HG03159 (cell line): Measurements from ENCODE around the gene ZNHIT6.
"Not testable (repeated sequence)": the region's sequence is repeated elsewhere in the genome, so short reads cannot be mapped to it uniquely, and the experiment has no call there.

ENCODE experiments used
- ATAC-seq: cut with Tn5 transposase; IDR thresholded peaks from one replicate; pipeline ENCODE4 v1.9.1; 2021; ENCODE audit warnings: mild to moderate bottlenecking, moderate library complexity; ENCODE audit not compliant: unreplicated experiment

ZNHIT6 gene, protein sequence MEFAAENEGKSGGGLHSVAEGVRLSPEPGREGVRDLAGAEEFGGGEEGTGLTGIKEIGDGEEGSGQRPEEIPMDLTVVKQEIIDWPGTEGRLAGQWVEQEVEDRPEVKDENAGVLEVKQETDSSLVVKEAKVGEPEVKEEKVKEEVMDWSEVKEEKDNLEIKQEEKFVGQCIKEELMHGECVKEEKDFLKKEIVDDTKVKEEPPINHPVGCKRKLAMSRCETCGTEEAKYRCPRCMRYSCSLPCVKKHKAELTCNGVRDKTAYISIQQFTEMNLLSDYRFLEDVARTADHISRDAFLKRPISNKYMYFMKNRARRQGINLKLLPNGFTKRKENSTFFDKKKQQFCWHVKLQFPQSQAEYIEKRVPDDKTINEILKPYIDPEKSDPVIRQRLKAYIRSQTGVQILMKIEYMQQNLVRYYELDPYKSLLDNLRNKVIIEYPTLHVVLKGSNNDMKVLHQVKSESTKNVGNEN

DNA sequence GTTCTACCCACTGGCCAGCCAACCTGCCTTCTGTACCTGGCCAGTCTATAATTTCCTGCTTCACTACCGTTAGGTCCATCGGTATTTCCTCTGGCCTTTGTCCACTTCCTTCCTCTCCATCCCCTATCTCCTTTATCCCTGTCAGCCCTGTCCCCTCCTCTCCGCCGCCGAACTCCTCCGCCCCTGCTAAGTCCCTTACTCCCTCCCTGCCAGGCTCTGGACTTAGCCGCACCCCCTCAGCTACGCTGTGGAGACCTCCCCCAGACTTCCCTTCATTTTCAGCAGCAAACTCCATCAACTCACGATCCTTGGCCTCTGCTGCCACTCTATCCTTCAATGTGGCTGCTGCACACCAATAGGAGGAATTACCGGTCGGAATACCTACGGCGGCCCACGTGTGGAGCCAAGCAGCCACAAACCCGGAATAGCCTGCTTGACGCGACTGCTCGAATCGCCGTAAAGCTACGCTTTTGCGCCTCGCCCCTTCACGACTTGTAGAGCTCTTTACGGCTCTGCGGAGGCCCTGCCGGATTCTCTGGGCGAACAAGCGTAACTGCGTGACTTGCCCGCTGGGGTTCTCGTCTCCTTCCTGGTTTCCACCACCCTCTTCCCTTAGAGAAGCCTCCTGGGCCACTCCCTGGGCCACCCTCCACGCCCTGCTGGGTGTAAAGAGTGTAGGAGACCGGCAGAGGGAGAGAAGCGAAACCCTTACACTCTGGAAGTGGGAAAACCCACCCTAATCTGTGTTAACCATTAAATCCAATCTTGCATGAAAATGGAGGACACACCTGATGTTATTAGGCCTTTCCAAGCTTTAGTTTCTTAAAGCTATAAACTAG is at the start of gene ZNHIT6:
ZNHIT6 (minus strand) TSS at position 444 of the 839 bp plus-strand sequence; CDS start at position 295, 149 bp downstream.
- ATAC-seq: peak; percentile 87

DNA sequence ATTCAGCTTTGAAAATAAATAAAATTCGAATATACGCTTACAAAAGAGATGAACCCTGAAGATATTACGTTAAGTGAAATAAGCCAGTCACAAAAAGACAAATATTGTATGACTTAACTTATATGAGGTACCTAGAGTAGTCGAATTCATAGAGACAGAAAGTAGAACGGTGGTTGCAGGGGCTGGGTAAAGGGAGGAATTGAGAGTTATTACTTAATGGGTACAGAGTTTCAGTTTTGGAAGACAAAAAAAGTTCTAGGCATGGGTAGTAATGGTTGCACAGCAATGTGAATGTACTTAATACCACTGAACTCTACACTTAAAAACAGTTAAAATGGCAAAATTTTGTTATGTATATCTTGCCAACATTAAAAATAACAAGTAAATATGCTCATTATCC is 48.6 kb upstream of the ZNHIT6 start:
- ATAC-seq: no peak

DNA sequence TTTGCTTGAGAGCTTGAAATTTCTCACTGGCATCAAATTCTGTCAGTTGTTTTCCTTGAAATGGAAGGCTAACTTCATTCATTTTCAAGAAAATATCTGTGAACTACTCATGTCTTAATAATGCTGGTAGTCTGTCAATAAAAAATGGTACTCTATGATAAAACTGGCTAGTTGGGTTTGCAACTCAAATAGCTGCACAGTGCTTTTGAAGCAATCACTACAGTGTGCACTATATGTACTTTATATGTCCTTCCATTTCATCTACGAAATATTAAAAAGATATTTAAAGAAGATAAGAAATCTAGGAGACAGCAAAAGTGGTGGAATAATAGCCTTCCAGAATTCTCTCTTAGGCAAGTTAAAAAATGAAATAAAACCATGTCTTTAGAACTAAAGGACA is 39.9 kb upstream of the ZNHIT6 start:
- no peak for ATAC-seq

DNA sequence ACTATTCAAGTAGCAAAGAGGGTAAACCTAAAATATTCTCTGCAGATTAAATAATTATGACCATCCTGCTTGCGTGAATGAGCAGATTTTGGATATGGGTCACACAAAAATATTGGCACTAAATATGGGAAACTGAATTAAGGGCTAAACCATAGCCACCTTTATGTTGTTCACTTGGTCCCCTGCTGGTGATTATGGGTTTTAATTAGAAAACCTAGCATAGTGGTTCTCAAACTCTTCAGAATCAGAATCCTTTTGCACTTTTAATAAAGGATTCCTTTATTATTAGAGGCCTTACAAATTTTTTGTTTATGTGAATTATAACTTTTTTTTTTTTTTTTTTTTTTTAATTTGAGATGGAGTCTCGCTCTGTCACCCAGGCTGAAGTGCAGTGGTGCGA is 38.5 kb upstream of the ZNHIT6 start:
- ATAC-seq: no peak

DNA sequence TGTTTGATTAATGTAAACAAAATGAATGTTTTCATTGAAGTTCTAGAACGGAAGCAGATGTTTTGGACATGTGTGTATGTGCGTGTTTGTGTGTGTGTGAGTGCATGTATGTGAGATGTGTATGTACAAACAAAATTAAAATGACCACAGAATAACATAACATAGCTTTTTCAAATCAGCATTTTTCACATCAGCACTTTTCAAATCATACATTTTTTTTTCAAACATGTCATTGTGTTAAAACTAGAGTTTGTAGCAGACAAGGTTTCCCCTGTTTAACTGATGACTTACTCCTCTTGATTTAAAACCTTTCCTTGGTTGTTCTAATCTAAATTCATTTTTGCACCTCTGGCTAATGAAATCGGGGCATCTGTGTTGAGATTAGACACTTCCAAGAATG is 35.6 kb upstream of the ZNHIT6 start:
- ATAC-seq: no peak

DNA sequence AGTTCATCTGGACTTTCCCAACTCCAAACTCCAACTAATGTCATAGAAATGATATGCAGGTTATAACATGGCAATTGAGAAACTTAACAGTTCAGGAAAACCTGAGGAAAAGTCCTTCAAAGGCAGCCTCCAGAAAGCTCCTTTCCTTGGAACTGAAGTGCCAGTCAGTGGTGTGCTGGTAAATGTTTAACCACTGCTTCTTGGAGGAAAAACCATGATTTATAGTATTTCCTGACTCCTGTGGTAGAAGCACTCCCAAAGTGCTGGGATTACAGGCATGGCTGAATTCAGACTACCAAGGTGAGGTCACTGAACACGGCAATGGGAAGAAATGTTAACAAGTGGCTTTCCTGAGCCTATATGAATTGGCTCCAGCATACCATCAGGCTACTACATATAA is 26.7 kb upstream of the ZNHIT6 start:
- ATAC-seq: no peak

DNA sequence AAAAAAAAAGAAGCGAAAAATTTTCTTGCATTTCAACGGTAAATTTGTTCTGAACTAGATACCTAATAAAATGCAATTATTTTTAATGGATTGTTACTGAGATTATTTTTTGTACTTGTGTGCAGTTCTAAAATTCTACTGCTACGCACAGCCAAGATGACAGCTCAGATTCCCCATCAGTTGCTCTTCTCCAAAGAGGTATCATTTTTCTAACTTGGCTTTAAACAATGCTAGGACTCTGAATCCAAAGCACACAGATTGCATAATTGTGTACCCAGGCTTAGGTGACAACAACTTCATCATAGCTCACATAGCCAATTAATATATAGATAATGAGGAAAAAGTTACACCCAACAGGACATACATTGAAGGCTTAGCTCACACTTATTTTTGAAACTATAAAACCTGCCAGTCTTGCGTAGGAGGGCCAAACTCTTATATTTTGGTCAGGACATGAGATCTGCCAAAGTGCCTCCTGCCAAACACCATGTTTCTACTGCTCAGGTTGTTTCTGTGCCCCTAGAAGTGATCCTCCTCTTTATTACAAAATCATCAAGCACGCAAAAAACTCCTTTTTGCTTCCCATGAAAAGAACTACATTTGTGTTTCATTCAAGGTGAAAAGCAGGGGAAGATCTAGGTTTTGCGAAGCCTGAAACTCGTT is 10.6 kb upstream of the ZNHIT6 start:
- ATAC-seq: no peak

DNA sequence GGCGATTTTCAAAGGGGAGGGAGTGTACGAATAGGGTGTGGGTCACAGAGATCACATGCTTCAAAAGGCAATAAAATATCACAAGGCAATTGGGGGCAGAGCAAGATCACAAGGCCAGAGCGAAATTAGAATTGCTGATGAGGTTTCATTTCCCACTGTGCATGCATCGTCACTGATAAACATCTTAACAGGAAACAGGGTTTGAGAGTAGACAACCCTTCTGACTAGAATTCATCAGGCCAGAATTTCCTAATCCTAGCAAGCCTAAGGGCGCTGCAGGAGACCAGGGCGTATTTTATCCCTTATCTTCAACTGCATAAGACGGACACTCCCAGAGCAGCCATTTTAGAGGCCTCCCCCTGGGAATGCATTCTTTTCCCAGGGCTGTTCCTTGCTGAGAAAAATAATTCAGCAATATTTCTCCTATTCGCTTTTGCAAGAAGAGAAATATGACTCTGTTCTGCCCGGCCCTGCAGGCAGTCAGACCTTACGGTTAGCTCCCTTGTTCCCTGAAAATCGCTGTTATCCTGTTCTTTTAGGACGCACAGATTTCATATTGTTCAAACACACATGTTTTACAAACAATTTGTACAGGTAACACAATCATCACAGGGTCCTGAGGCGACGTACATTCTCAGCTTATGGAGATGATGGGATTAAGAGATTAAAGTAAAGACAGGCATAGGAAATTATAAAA is 6.3 kb upstream of the ZNHIT6 start:
- not testable (repeated sequence) for ATAC-seq

DNA sequence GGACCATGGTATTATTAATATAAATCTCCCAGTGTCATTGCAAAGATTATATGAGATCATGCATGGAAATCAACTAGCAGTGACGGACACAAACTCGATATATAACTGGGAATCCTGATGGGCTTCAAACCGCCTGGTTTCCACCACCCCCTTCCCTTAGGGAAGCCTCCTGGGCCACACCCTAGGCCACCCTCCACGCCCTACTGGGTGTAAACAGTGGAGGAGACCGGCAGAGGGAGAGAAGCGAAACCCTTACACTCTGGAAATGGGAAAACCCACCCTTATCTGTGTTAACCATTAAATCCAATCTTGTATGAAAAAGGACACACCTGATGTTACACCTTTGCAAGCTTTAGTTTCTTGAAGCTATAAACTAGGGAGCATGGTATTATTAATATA is 595 bp upstream of the ZNHIT6 start:
- ATAC-seq: no peak

DNA sequence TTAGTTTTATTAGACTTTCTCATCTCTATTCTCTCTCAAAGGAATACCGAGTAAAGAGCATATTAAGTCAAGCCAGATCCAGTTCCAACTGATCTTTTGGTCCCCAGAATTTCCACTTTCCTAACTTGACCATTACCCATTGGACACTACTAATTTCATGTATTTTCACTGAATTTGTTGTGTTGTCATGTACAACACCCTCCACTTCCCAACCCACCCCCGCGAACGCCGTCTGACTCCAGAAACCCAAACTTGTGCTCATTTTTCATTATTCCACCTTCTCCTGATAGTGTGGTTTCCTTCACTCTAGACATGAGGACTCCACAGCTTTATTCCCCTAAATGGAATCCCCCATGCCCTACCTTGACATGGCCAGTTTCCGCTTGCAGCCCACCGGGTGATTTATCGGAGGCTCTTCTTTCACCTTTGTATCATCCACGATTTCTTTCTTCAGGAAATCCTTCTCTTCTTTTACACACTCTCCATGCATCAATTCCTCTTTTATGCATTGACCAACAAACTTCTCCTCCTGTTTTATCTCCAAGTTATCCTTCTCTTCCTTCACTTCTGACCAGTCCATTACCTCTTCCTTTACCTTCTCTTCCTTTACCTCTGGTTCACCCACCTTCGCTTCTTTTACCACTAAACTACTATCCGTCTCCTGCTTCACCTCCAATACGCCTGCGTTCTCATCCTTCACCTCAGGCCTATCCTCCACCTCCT is 805 bp downstream of the ZNHIT6 start:
- peak; percentile 40 for ATAC-seq

DNA sequence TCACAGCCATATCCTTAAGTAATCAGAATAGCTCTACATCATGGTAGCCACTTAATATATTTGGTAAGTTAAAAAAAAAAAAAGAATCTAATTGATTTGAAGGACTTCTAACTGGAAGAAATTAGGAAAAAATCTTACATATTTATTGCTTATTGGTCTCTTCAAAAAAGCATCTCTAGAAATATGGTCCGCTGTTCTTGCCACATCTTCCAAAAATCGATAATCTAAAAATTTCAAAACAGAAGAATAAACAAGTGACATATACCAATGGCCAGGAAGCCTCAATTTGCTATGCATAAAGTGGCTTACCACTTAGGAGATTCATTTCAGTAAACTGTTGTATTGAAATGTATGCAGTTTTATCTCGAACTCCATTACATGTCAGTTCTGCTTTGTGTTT is 2.3 kb downstream of the ZNHIT6 start:
- no peak for ATAC-seq

DNA sequence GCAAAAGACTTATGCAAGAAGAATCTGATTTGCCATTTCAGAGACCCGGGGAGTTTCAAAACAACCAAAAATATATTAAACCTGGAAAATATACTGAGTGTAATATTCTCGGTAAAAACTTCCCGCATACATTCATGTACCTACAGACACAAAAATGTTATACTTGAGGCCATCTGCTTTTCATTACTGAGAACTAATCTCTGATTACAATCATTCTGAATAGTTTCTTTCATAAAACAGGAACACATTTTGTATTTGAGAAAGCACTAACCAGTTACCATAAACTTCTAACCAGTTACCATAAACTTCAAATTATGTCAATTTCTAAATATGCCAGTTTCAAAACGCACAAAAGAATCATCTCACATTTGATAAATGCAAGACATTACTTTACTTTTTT is 7.8 kb downstream of the ZNHIT6 start:
- ATAC-seq: no peak

DNA sequence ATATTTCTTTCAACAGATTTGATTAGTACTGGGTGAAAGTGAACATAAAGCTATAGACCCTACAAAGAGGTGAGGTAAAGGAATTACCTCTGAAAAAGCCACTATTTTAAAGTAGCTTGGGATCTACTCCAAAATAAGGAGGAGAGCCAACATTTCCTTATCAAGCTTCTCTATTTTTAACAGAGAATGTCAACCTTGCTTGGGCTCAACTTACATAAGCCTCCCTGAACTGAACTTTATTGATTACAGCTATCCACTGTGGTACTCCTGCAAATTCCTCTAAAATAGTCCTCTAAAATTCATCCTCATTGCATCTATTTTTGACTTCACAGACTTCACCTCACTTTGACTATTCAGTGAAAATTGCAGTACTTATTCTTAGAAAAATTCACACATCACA is 10.3 kb downstream of the ZNHIT6 start:
- no peak for ATAC-seq

DNA sequence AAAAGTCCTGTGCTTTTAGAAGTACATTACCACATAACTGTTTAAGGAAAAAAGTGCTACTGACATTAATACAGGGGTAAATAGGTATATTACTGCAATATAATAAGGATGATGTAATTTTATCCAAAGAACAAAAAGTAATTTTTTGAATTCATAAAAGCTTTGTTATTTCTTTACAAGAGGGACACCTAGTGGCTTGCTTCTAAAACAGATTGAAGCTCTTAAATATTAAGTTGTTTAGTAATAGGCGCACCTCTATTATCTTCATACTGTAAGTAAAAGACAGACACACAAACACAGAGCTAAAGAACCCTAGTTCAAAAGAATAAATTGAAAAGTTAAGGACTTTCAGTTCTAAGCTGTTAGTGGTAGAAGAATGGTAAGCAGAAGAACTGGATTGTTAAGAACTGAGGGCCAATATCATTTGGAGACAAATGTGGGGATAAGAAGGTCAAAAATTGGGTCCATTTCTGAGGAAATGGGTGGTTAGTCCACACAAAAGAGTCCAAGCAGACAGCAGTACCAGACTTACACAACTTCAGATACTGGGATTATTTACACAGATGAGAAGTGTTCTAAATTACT is 15.4 kb downstream of the ZNHIT6 start:
- no peak for ATAC-seq

DNA sequence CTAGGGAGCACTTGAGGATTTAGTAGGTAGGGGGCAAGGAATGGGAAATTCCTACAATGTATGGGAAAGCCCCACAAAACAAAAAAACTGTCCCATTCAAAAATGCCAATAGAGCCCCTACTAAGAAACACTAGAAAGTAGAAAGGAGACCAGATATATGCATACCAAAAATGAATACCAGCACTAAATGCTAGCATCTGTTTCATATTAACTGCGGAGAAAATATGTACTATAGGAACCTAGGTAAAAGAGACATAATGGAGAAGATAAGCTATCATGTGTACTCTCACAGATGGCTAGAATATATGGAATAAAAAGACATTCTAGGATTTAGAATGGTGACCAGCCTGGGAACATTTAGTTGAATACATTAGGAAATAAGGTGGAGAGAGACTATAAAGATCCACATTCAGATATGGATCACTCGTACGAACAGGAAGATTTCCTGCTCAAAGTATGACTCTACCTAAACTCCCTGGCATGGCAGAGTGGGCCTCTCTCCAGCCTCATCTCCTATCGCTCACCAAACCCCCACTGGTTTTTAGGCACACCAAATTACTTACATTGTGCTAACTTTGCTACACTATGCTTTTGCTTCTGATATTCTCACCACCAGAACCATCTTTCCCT is 18.3 kb downstream of the ZNHIT6 start:
- ATAC-seq: no peak

DNA sequence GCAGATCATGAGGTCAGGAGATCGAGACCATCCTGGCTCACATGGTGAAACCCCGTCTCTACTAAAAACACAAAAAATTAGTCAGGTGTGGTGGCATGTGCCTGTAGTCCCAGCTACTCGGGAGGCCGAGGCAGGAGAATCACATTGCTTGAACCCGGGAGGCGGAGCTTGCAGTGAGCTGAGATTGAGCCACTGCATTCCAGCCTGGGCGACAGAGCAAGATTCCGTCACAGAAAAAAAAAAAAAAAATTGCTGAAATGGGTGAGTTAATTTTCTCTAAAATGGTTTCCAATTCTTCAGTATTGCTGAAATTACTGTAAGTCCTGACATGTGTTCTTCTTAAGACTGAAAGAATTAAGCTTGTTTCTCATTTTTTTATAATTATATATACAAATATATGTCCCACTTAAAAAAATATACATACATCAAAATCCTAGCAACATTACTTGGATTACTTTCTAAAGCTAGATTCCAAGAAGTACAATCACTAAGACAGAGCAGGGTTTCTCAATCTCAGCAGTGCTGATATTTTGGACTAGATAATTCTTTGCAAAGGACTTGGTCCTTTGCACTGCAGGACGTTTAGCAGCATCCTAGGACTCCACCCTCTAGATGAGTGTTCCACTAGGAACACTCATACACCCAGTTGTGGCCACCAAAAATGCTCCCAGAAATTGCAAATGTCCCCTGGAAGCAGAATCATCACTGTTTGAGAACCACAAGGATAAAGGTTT is 24.8 kb downstream of the ZNHIT6 start:
- no peak for ATAC-seq

DNA sequence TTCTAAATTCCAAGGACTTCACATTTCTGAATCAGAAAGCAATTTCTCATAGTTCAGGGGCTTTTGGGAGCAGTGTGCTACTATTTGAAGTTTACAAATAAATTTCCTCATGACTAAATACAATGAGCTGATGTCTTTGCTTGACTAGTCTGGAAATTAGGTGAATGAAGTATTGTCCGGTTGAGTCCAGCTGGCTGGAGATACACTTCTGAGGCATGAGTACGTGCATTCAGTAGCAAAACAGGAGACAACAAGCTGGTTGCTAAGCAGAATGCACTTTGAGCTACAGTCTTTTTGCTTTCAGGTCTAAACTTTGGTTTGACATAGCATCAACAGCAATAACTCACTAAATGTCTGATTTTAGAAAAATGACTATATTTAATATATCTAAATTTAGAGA is 27.1 kb downstream of the ZNHIT6 start:
- no peak for ATAC-seq

DNA sequence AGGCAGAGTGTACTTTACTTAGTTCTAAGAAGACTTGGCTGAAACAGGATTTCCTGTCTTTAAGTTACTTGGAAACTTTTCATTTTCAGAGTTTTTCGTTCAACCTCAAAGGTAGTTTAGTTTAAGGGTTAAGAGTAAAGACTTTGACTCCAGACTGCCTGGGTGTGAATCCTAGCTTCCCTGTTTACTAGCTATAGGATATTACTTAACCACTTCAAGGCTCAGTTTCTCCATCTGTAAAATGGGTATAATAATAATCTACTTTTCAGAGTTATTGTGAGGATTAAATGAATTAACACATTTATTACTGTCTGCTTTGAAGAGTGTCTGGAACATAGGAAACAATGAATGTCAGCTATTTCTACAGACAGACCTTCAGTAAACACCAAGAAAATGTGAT is 30.0 kb downstream of the ZNHIT6 start:
- no peak for ATAC-seq

DNA sequence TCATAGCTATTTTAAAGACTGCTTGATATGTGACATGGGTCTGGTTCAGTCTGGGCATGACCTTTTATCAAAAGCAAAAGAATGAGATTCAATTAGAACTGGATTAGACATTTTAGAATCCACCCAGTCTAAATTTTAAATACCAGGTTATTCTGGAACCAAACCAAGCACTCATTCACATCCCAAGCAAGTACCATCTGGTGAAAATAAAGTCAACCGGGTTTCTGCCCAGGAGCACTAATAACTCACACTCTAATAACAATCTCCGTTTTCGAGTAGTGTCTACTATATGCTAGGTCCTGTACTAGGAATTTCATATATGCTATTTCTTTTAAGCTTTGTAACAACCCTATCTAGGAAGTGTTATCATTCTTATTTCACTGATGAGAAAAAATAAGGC is 30.6 kb downstream of the ZNHIT6 start:
- ATAC-seq: no peak
